HG03469 (cell line): Measurements from ENCODE around the gene PPFIA4.
A peak's percentile ranks its signal among the peaks of the same experiment; 100 is the strongest.
"Not testable (repeated sequence)": the region's sequence is repeated elsewhere in the genome, so short reads cannot be mapped to it uniquely, and the experiment has no call there.

Source experiments
- ATAC-seq: cut with Tn5 transposase; IDR thresholded peaks from one replicate; pipeline ENCODE4 v1.9.1; 2021; ENCODE audit warnings: mild to moderate bottlenecking, moderate library complexity, moderate number of reproducible peaks; ENCODE audit not compliant: unreplicated experiment

The PPFIA4 gene

DNA sequence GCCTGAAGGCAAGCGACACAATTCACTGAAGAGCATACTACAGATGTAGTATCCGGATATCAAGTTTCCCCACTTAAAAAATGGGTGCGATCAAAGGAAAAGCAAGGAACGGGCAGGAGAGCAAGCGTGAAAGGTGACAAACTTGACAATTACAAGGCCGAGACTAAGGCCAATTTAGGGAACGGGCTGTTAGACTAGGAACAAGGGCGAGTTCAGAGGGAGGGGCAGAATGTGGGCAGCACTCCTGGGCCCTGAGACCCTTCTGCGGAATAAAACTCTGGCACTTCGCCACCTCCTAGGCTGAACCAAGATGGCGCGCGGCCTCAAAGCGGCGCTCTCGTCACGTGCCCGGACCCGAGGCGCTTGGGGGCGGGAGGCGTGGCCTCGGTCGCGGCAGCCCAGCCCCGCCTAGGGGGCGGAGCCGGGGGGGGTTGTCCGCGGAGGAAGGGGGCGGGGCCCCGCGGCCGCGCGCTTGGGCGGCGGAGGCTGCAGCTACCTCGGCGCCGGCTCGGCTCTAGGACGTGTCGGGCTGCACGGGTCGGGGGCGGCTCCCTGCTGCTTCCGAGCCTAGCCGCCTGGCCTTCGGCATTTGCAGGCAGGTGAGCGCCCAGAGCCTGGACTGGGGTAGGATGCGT, at the start of gene PPFIA4:
Gene PPFIA4, plus strand, starts transcription at position 461 of the 635 bp plus-strand sequence. CDS start 12,518 bp downstream, outside the sequence.
- ATAC-seq: peak; percentile 52

DNA sequence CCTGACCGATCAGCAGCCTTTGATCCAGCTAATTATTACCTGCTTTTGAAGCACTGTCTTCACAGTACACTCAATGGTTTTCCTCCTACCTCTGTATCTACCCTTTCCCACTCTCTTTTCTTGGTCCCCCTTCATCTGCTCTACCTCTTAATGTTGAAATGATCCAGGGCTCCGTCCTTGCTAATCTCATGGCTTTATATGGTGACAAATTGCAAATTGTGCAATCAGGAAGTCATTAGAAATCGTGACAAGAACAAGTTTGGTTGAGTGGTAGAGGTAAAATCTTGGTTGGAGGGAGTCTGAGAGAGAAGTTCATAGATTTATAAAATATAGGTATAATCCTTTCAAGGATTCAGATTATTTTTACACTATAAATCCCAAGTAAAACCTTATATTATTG, 49.7 kb upstream of the PPFIA4 start:
- no peak for ATAC-seq

GRCh38 chr1:202979459-202979858, 46.8 kb upstream of the PPFIA4 start:
- no peak for ATAC-seq

DNA sequence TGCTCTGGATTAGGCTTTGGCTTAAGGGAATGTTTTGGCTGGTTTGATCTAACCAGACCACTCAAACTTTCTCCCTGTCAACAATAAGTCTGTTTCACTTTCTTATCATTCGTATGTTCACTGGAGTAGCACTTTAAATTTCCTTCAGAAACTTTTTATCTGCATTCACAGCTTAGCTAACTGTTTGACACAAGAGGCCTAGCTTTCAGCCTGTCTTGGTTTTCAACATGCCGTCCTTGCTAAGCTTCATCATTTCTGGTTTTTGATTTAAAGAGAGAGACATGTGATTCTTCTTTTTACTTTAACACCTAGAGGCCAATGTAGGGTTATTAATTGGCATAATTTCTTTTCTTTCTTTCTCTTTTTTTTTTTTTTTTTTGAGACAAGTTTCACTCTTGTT, 44.4 kb upstream of the PPFIA4 start:
- no peak for ATAC-seq

GRCh38 chr1:202982715-202983430, 43.4 kb upstream of the PPFIA4 start:
- ATAC-seq: no peak

DNA sequence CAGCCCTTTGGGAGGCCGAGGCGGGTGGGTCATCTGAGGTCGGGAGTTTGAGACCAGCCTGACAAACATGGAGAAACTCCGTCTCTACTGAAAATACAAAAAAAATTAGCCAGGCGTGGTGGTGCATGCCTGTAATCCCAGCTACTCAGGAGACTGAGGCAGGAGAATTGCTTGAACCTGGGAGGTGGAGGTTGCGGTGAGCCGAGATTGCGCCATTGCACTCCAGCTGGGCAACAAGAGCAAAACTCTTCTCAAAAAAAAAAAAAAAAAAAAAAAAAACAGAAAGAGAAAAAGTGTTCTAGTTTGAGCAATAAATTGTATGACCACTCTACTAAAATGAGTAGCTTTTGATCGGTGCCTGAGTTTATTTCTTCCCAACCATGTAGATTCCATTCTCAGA, 40.2 kb upstream of the PPFIA4 start:
- not testable (repeated sequence) for ATAC-seq

- no peak for ATAC-seq
Measured at GRCh38 chr1:202987255-202987654, 39.0 kb upstream of the PPFIA4 start.

DNA sequence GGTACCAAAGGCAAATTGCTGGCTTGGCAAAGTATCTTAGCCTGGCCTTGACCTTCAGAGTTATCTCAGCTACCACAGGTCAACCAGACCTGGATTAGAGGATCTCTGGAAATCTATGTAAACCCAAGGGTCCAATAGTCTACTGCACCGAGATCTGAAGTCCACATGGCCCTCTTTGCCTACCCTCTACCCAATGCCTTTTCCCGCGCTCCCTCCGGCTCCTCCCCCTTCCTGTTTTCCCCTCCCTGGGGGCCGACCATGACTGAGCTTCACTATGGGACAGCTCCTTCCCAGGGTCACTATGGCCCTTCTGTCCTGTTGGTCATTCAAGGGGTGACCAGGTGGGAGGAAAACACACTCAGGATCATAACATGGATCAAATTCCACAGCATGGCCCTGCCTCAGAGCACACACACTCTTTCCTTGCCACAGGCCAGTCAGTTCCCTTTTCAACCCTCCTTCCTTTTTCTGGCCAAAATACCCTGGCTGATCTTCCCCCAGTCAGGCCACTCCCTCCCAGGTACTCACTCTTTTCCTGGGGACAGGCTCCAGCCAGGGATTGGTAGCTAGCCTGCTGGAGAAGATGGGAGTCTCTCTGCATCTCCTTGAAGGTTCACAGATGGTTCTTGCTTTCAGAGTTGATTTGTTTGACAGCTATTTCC, 38.2 kb upstream of the PPFIA4 start:
- ATAC-seq: no peak

- ATAC-seq: no peak
Measured at GRCh38 chr1:202989879-202990278, 36.4 kb upstream of the PPFIA4 start.

GRCh38 chr1:202991112-202991511, 35.2 kb upstream of the PPFIA4 start:
- no peak for ATAC-seq

GRCh38 chr1:202994756-202995155, 31.5 kb upstream of the PPFIA4 start:
- no peak for ATAC-seq

DNA sequence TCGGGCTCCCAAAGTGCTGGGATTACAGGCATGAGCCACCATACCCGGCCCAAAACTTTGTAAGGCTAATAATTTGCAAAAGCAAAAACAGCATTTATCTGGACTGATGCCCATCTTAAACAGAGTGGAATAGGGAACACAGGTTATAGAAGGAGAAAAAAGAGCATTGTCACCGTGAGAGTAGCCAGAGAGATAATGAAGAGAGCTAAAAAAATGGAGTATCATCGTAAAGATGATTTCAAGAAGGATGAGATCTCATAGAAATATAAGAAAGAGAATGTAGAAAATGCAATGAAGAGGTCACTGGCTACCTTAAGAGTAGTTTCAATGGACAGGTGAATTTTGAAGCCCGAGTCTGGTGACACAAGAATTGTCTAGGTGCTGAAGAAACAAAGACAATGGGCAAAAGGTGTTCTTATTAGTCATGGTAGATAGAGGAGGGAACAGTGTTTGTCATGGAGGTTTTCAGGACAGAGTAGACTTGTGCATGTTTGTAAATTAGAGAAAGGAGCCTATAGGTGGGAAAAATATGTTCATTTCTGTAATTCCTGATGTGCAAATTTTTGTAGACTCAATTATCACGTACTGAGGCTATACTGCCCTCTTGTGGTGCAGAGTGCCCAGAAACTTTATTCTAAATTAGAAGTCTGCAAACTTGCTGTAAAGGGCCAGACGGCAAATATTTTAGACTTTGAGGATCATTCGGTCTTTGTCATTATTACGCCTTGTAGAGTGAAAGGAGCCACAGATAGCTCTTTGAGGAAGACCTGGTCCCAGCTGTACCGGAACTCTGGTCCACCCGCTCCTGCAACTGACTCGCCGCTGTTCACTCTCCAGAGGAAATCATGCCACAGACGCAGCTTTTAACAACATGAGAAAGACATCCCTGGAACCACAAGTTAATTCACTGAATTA, 27.2 kb upstream of the PPFIA4 start:
- ATAC-seq: no peak

- no peak for ATAC-seq
Measured at GRCh38 chr1:203000217-203000944, 25.9 kb upstream of the PPFIA4 start.

DNA sequence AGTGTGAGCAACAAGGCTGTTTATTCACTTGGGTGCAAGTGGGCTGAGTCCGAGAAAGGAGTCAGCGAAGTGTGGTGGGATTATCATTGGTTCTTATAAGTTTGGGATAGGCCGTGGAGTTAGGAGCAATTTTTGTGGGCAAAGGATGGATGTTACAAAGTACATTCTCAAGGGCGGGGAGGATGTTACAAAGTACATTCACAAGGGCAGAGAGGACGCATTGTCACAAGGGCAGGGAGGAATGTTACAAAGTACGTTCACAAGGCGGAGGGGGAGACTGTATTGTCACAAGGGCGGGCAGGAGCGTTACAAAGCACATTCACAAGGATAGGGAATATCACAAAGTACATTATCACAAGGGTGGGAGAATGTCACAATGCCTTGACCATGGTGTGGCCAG, 24.3 kb upstream of the PPFIA4 start:
- no peak for ATAC-seq

GRCh38 chr1:203002951-203003350, 23.3 kb upstream of the PPFIA4 start:
- ATAC-seq: no peak

DNA sequence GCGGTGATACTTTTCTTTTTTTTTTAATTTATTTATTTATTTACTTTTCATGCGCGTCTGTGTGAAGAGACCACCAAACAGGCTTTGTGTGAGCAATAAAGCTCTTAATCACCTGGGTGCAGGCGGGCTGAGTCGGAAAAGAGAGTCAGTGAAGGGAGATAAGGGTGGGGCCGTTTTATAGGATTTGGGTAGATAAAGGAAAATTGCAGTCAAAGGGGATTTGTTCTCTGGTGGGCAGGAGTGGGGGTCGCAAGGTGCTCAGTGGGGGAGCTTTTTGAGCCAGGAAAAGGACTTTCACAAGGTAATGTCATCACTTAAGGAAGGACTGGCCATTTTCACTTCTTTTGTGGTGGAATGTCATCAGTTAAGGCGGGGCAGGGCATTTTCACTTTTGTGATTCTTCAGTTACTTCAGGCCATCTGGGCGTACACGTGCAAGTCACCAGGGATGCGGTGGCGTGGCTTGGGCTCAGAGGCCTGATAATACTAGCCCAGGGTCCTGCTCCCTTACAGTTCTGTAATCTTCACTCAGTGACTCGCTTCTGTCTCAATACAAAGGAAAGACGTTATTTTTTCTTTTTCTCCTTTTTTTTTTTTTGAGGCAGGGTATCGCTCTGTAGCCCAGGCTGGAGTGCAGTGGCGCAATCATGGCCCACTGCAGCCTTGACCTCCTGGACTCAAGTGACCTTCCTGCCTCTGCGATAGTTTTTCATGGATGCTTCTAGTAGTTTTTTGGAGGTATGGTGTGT, 20.7 kb upstream of the PPFIA4 start:
- ATAC-seq: not testable (repeated sequence)

- peak; percentile 85 for ATAC-seq
Measured at GRCh38 chr1:203006948-203007871, 19.1 kb upstream of the PPFIA4 start, which contains the start of gene TMEM183A. TMEM183A (plus strand) TSS chr1:203007374; CDS start chr1:203007466, 92 bp downstream.

- no peak for ATAC-seq
Measured at GRCh38 chr1:203009185-203009584, 17.1 kb upstream of the PPFIA4 start.
